ENCODE data around the gene RAVER1.

Gene RAVER1

DNA sequence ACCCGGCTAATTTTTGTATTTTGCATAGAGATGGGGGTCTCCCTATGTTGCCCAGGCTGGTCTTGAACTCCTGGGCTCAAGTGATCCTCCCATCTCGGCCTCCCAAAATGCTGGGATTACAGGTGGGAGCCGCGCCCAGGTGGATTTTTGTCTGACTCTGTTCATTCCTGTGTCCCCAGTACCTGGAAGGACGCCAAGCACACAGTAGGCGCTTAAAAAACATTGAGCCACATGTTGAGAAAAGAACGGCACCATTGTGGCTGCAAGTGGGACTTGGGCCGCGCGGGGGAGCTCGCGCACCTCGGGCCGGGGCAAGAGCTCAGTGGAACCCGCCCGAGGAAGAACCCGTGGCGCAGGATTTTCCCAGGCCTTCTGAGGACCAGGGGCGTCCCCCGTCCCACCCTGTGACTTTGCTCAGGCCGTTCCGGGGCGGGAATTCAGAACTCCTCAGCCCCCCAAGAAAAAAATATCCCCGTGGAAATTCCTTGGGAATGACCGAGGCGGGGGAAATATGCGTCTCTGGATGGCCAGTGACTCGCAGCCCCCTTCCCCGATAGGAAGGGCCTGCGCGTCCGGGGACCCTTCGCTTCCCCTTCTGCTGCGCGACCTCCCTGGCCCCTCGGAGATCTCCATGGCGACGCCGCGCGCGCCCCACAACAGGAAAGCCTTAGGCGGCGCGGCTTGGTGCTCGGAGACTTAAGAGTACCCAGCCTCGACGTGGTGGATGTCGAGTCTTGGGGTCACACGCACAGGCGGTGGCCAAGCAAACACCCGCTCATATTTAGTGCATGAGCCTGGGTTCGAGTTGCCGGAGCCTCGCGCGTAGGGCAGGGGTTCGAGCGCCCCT is 63.8 kb downstream of the RAVER1 start:
- peak; percentile 55 for DNase-seq (ENCODE audit: low read depth)

DNA sequence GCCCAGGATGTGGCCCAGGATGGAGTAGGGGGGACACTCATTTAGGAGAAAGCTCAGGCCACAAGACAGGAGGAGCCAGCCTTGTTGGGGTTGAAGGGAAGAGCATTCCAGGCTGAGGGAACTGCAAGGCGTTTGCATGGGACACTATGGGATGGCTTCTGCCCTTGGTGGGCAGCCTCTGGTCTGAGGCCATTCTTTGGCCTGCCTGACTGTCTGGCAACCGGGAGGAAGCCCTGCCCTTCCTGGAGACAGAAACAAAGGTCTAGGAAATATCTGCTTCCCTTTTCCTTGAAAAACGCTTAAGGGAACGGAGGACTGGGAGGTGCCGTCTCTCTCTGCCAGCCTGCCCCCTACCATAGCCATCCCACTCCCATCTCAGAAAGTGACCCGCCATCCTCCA is 65.3 kb downstream of the RAVER1 start:
- no peak for DNase-seq (ENCODE audit: low read depth)

DNA sequence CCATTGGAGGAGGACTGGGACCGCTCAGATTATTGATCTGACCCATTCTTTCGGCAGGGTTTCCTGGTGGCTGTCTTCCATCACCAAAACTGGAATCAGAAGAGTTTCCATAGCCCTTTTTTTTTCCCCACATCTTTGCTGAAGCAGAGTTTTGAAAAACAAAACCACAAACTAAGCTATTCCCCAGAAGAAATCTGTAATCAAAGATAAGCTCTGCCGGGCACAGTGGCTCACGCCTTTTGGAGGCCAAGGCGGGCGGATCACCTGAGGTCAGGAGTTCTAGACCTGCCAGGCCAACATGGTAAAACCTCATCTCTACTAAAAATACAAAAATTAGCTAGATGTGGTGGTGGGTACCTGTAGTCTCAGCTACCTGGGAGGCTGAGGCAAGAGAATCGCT is 66.6 kb downstream of the RAVER1 start:
- no peak for DNase-seq (ENCODE audit: low read depth)

All from fibroblast of gingiva (primary cell).